Endothelial cell of umbilical vein (primary cell): ENCODE data around the gene STK11IP.

Experiments used
- EZH2 ChIP-seq: IDR thresholded peaks from 2 replicates; pipeline ENCODE4 v1.6.1; 2012; ENCODE audit warnings: borderline replicate concordance, low read depth, mild to moderate bottlenecking, moderate library complexity, low read length, inconsistent platforms; ENCODE audit not compliant: severe bottlenecking
- FOS ChIP-seq: IDR thresholded peaks from 2 replicates; pipeline ENCODE4 v1.6.1; 2011; ENCODE audit warnings: mild to moderate bottlenecking, low read length, moderate library complexity, borderline replicate concordance; ENCODE audit not compliant: insufficient read depth
- GATA2 ChIP-seq: IDR thresholded peaks from 2 replicates; pipeline ENCODE4 v1.7.0; 2011; ENCODE audit warnings: low read depth, mild to moderate bottlenecking, moderate library complexity, mixed read lengths, low read length; ENCODE audit not compliant: insufficient read length, insufficient read depth
- JUN ChIP-seq: IDR thresholded peaks from 2 replicates; pipeline ENCODE4 v1.6.1; 2011; ENCODE audit warnings: borderline replicate concordance, low read depth; ENCODE audit not compliant: insufficient read length, insufficient read depth
- POLR2A ChIP-seq: IDR thresholded peaks from 2 replicates; pipeline ENCODE4 v1.6.1; 2012; ENCODE audit warnings: low read depth, mild to moderate bottlenecking, control low read depth, low read length
- POLR2AphosphoS5 ChIP-seq: IDR thresholded peaks from 2 replicates; pipeline ENCODE4 v1.6.1; 2012; ENCODE audit warnings: low read depth, mild to moderate bottlenecking, control low read depth, low read length, moderate library complexity; ENCODE audit not compliant: insufficient read depth
- TF ChIP-seq, protein P1 (sequence below), 2 donors: IDR thresholded peaks; 1 replicate in 1 of 2; 2 replicates in 1 of 2; pipeline ENCODE4 v1.5.1; 2011; ENCODE audit warnings: low read length in 2 of 2, mild to moderate bottlenecking in 2 of 2, moderate library complexity in 2 of 2, control low read depth in 1 of 2, inconsistent platforms in 1 of 2, low read depth in 1 of 2; ENCODE audit not compliant: insufficient read depth in 1 of 2; ENCODE audit errors: extremely low read depth in 1 of 2
- TF ChIP-seq, protein P2 (sequence below): IDR thresholded peaks from 2 replicates; pipeline ENCODE4 v1.6.1; 2011; ENCODE audit not compliant: insufficient read depth, insufficient read length

DNA sequence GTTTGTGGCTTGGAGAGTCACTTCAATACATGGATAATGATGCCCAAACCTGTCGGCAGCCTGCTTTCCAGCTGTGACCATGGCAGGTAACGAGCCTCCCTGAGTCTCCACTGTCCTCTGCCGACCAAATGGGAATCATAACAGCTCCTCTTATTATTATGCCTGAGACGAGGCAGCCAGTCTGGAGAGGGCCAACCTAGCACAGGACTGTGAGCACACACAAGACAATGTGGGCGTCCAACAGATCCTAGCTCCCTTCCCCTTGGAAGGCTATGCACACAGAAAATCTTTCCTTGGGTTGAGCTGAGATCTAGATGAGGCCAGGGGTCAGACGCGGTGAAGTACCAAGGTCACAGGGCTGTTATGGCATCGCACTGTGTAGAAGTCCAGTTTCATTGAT lies 28.9 kb downstream of the STK11IP start:
- TF ChIP-seq POLR2AphosphoS5 (no peak), POLR2A (no peak), EZH2 (no peak), FOS (no peak), JUN (no peak), GATA2 (no peak)
- TF ChIP-seq, protein P1, sequence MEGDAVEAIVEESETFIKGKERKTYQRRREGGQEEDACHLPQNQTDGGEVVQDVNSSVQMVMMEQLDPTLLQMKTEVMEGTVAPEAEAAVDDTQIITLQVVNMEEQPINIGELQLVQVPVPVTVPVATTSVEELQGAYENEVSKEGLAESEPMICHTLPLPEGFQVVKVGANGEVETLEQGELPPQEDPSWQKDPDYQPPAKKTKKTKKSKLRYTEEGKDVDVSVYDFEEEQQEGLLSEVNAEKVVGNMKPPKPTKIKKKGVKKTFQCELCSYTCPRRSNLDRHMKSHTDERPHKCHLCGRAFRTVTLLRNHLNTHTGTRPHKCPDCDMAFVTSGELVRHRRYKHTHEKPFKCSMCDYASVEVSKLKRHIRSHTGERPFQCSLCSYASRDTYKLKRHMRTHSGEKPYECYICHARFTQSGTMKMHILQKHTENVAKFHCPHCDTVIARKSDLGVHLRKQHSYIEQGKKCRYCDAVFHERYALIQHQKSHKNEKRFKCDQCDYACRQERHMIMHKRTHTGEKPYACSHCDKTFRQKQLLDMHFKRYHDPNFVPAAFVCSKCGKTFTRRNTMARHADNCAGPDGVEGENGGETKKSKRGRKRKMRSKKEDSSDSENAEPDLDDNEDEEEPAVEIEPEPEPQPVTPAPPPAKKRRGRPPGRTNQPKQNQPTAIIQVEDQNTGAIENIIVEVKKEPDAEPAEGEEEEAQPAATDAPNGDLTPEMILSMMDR (IDR thresholded peaks at IDR 0.05; ENCODE audit: extremely low read depth in 1 of 2, insufficient read depth in 1 of 2, low read depth in 1 of 2, low read length in 2 of 2): no peak
- TF ChIP-seq, protein P2, sequence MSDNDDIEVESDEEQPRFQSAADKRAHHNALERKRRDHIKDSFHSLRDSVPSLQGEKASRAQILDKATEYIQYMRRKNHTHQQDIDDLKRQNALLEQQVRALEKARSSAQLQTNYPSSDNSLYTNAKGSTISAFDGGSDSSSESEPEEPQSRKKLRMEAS: no peak
